HEK293T (cell line): ENCODE measurements around the gene ROBO3.

Experiments used
- ARNT ChIP-seq: fragments of 450-650 bp; IDR thresholded peaks from 2 replicates; pipeline ENCODE4 v1.6.1; 2017; ENCODE audit warnings: mild to moderate bottlenecking
- BHLHE40 ChIP-seq: fragments of 450-650 bp; IDR thresholded peaks from 2 replicates; pipeline ENCODE4 v1.6.1; 2016; ENCODE audit warnings: mild to moderate bottlenecking, moderate library complexity, borderline replicate concordance
- CTBP1 ChIP-seq: fragments of 450-650 bp; IDR thresholded peaks from 2 replicates; pipeline ENCODE4 v1.6.1; 2016; ENCODE audit warnings: borderline replicate concordance
- ELF4 ChIP-seq: fragments of 450-650 bp; IDR thresholded peaks from 2 replicates; pipeline ENCODE4 v1.6.1; 2017; ENCODE audit warnings: antibody characterized with exemption
- FOXA1 ChIP-seq: fragments of 450-650 bp; IDR thresholded peaks from 2 replicates; pipeline ENCODE4 v1.6.1; 2016; ENCODE audit warnings: mild to moderate bottlenecking
- FOXK2 ChIP-seq: fragments of 450-650 bp; IDR thresholded peaks from 2 replicates; pipeline ENCODE4 v1.6.1; 2016; ENCODE audit warnings: mild to moderate bottlenecking
- FOXM1 ChIP-seq: fragments of 450-650 bp; IDR thresholded peaks from 2 replicates; pipeline ENCODE4 v1.6.1; 2017; ENCODE audit warnings: mild to moderate bottlenecking, borderline replicate concordance
- HDGF ChIP-seq: fragments of 450-650 bp; IDR thresholded peaks from 2 replicates; pipeline ENCODE4 v1.6.1; 2017; ENCODE audit warnings: antibody characterized with exemption, borderline replicate concordance
- LEF1 ChIP-seq: fragments of 450-650 bp; IDR thresholded peaks from 2 replicates; pipeline ENCODE4 v1.6.1; 2017; ENCODE audit warnings: mild to moderate bottlenecking, borderline replicate concordance
- SP1 ChIP-seq: fragments of 450-650 bp; IDR thresholded peaks from 2 replicates; pipeline ENCODE4 v1.6.1; 2017
- SUZ12 ChIP-seq: fragments of 450-650 bp; IDR thresholded peaks from 2 replicates; pipeline ENCODE4 v1.6.1; 2016; ENCODE audit warnings: mild to moderate bottlenecking
- TARDBP ChIP-seq: fragments of 450-650 bp; IDR thresholded peaks from 2 replicates; pipeline ENCODE4 v1.6.1; 2016
- ZNF384 ChIP-seq: fragments of 450-650 bp; IDR thresholded peaks from 2 replicates; pipeline ENCODE4 v1.6.1; 2016

DNA sequence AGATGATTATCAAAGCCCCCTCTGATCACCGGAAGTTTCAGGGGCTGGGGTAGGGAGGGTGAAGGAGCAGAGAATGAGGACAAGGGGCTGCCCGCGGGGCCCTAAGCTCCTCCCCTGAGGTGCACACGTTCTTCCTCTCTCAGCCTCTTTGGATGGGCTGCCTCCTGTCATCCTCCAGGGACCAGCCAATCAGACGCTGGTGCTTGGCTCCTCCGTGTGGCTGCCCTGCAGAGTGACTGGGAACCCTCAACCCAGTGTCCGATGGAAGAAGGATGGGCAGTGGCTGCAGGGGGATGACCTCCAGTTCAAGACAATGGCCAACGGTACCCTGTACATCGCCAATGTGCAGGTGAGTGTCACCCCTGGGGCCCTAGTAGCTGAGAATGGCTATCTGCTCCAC, 7.5 kb downstream of the ROBO3 start:
- TF ChIP-seq SUZ12 (no peak), TARDBP (no peak), ZNF384 (no peak), HDGF (no peak), FOXK2 (no peak), ARNT (no peak), CTBP1 (no peak), BHLHE40 (no peak), LEF1 (no peak), FOXM1 (no peak), SP1 (no peak), FOXA1 (no peak), ELF4 (no peak)
